H1 (cell line): Measurements from ENCODE around the gene ERI3. TPM values are rescaled to one million over a fixed set of nuclear protein-coding genes. Genes with fewer than 3 reads are reported as not detected.

Experiments
- CTCF ChIA-PET: fragments of 300-600 bp; sonication (Branson Sonifier 250); formaldehyde crosslinking; loops from one replicate; lab custom pipeline; 2021; ENCODE audit not compliant: partially characterized antibody; lab: Charles Lee
- POLR2A ChIA-PET: fragments of 300-600 bp; sonication (Branson Sonifier 250); formaldehyde crosslinking; loops from one replicate; lab custom pipeline; 2021; ENCODE audit warnings: inconsistent platforms; ENCODE audit not compliant: partially characterized antibody; lab: Charles Lee
- DNase-seq, 2 experiments: peaks; one replicate each; pipeline versions ENCODE4 v3.0.0 to v3.0.0-alpha.2; 2010 to 2022; ENCODE audit warnings: low spot score in 2 of 2, low read depth in 1 of 2, mixed read lengths in 1 of 2
- FAIRE-seq: peaks from 2 replicates; lab custom pipeline; 2011; peaks lifted over from hg19 to GRCh38; lab: Jason Lieb, UNC
- H2AFZ ChIP-seq: 2 replicates; pipeline ENCODE4 v1.8.1; 2012; ENCODE audit warnings: low read length, inconsistent platforms
- H2AK5ac ChIP-seq: 2 replicates; pipeline ENCODE4 v1.6.1; 2013; ENCODE audit warnings: low read depth, low read length
- H2BK120ac ChIP-seq: replicated peaks from 2 replicates; pipeline ENCODE3; 2013; ENCODE audit warnings: low read depth, low read length, inconsistent platforms
- H2BK12ac ChIP-seq: 2 replicates; pipeline ENCODE4 v1.6.1; 2013; ENCODE audit warnings: low read depth, low read length
- H2BK15ac ChIP-seq: 2 replicates; pipeline ENCODE4 v1.6.1; 2013; ENCODE audit warnings: low read length
- H2BK20ac ChIP-seq: 2 replicates; pipeline ENCODE4 v1.6.1; 2013; ENCODE audit warnings: low read length
- H2BK5ac ChIP-seq: 2 replicates; pipeline ENCODE4 v1.6.1; 2013; ENCODE audit warnings: low read depth, low read length
- H3K14ac ChIP-seq: 2 replicates; pipeline ENCODE4 v1.6.1; 2013; ENCODE audit warnings: inconsistent platforms; ENCODE audit not compliant: insufficient read length
- H3K18ac ChIP-seq: 2 replicates; pipeline ENCODE4 v1.6.1; 2013; ENCODE audit warnings: low read length; ENCODE audit errors: extremely low read depth
- H3K23ac ChIP-seq: 2 replicates; pipeline ENCODE4 v1.6.1; 2013; ENCODE audit warnings: inconsistent platforms; ENCODE audit not compliant: insufficient read length
- H3K23me2 ChIP-seq: 2 replicates; pipeline ENCODE4 v1.6.1; 2013; ENCODE audit warnings: low read depth, low read length
- H3K27ac ChIP-seq: 2 replicates; pipeline ENCODE4 v1.6.1; 2011; ENCODE audit warnings: low read depth, low read length, inconsistent platforms
- H3K27me3 ChIP-seq, 4 experiments: replicated peaks in 1 of 4; 1 replicate in 1 of 4; 2 replicates in 3 of 4; pipeline versions ENCODE4 v1.6.1 to v1.8.1; 2011 to 2013; ENCODE audit warnings: low read length in 3 of 4, mild to moderate bottlenecking in 3 of 4, inconsistent platforms in 2 of 4, mixed read lengths in 2 of 4, moderate library complexity in 1 of 4; ENCODE audit not compliant: control insufficient read depth in 3 of 4, insufficient read depth in 3 of 4; ENCODE audit errors: extremely low read depth in 1 of 4
- H3K36me3 ChIP-seq, 4 experiments: 2 replicates each; pipeline versions ENCODE4 v1.6.1 to v1.8.1; 2011 to 2013; ENCODE audit warnings: mild to moderate bottlenecking in 4 of 4, low read length in 3 of 4, moderate library complexity in 2 of 4, control low read depth in 1 of 4, inconsistent platforms in 1 of 4; ENCODE audit not compliant: insufficient read depth in 4 of 4, control insufficient read depth in 2 of 4
- H3K4ac ChIP-seq: replicated peaks from 2 replicates; pipeline ENCODE3; 2013; ENCODE audit warnings: low read length, low read depth, mixed read lengths, inconsistent platforms; ENCODE audit not compliant: insufficient read length
- H3K4me1 ChIP-seq, 4 experiments: replicated peaks in 1 of 4; 1 replicate in 1 of 4; 2 replicates in 3 of 4; pipeline versions ENCODE4 v1.6.1 to v1.8.1; 2011 to 2013; ENCODE audit warnings: low read length in 3 of 4, inconsistent platforms in 2 of 4, mixed read lengths in 1 of 4; ENCODE audit not compliant: insufficient read depth in 4 of 4, control insufficient read depth in 3 of 4
- H3K4me2 ChIP-seq, 2 experiments: 2 replicates each; pipeline versions ENCODE4 v1.6.1 to v1.8.1; 2011 to 2013; ENCODE audit warnings: low read depth in 2 of 2, low read length in 2 of 2, control low read depth in 1 of 2, inconsistent platforms in 1 of 2, mild to moderate bottlenecking in 1 of 2; ENCODE audit not compliant: insufficient read depth in 1 of 2
- H3K4me3 ChIP-seq, 4 experiments: fragments of 200-600, 300-600 bp in 1 of 4; sonication (generic), shearing (Covaris generic), sonication (Bioruptor Twin) in 1 of 4; 2 replicates each; pipeline versions ENCODE4 v1.5.1 to v1.8.1; 2011 to 2016; ENCODE audit warnings: low read length in 4 of 4, low read depth in 3 of 4, control low read depth in 2 of 4, inconsistent platforms in 2 of 4, mild to moderate bottlenecking in 2 of 4, mixed read lengths in 1 of 4, moderate library complexity in 1 of 4; ENCODE audit not compliant: insufficient read depth in 2 of 4; ENCODE audit errors: extremely low read depth in 1 of 4
- H3K56ac ChIP-seq: replicated peaks from 2 replicates; pipeline ENCODE3; 2013; ENCODE audit warnings: low read depth, mild to moderate bottlenecking, mixed read lengths, low read length, inconsistent platforms; ENCODE audit not compliant: insufficient read length
- H3K79me1 ChIP-seq: 2 replicates; pipeline ENCODE4 v1.6.1; 2013; ENCODE audit warnings: low read depth, low read length, control low read depth
- H3K79me2 ChIP-seq, 2 experiments: 2 replicates each; pipeline versions ENCODE4 v1.6.1 to v1.8.1; 2012 to 2013; ENCODE audit warnings: low read length in 2 of 2, mild to moderate bottlenecking in 2 of 2, inconsistent platforms in 1 of 2; ENCODE audit not compliant: insufficient read depth in 2 of 2, control insufficient read depth in 1 of 2
- H3K9ac ChIP-seq, 4 experiments: replicated peaks in 1 of 4; 1 replicate in 1 of 4; 2 replicates in 3 of 4; pipeline versions ENCODE4 v1.6.1 to v1.8.1; 2011 to 2013; ENCODE audit warnings: low read depth in 3 of 4, low read length in 3 of 4, control low read depth in 2 of 4, mild to moderate bottlenecking in 2 of 4, moderate library complexity in 2 of 4, inconsistent platforms in 1 of 4; ENCODE audit errors: extremely low read depth in 1 of 4
- H3K9me3 ChIP-seq, 2 experiments: 2 replicates each; pipeline versions ENCODE4 v1.6.1 to v1.8.1; 2012 to 2013; ENCODE audit warnings: mild to moderate bottlenecking in 2 of 2, moderate library complexity in 2 of 2, control low read depth in 1 of 2, inconsistent platforms in 1 of 2, low read depth in 1 of 2, low read length in 1 of 2, mixed read lengths in 1 of 2; ENCODE audit not compliant: insufficient read depth in 2 of 2
- H4K20me1 ChIP-seq, 2 experiments: replicated peaks in 1 of 2; 2 replicates each; pipeline versions ENCODE3 to v1.8.1; 2011 to 2013; ENCODE audit warnings: inconsistent platforms in 2 of 2, low read length in 2 of 2, mild to moderate bottlenecking in 1 of 2; ENCODE audit not compliant: insufficient read depth in 2 of 2, control insufficient read depth in 1 of 2
- H4K5ac ChIP-seq: 2 replicates; pipeline ENCODE4 v1.6.1; 2013; ENCODE audit warnings: low read length, low read depth, mixed read lengths, inconsistent platforms; ENCODE audit not compliant: insufficient read length
- H4K8ac ChIP-seq: 2 replicates; pipeline ENCODE4 v1.8.0; 2013; ENCODE audit warnings: mild to moderate bottlenecking, moderate library complexity, low read length, inconsistent platforms; ENCODE audit not compliant: insufficient read depth; ENCODE audit errors: extremely low read depth
- H4K91ac ChIP-seq: replicated peaks from 2 replicates; pipeline ENCODE3; 2013; ENCODE audit warnings: low read length, mixed read lengths, inconsistent platforms; ENCODE audit not compliant: insufficient read length
- ASH2L ChIP-seq: fragments of 200-600, 300-600 bp; sonication (generic); IDR thresholded peaks from one replicate; pipeline ENCODE4 v1.7.1; 2017; ENCODE audit warnings: low read length
- CBX8 ChIP-seq: fragments of 300-800, 300-1000 bp; sonication (generic); IDR thresholded peaks from 2 replicates; pipeline ENCODE4 v1.7.1; 2016; ENCODE audit warnings: low read depth, low read length, borderline replicate concordance
- CHD1 ChIP-seq: IDR thresholded peaks from 2 replicates; pipeline ENCODE4 v1.6.1; 2012; ENCODE audit warnings: low read depth, low read length, improper control_type of control experiment
- CTBP2 ChIP-seq: IDR thresholded peaks from 2 replicates; pipeline ENCODE4 v1.7.0; 2011; ENCODE audit warnings: borderline replicate concordance, mild to moderate bottlenecking, moderate library complexity, mixed read lengths, low read length; ENCODE audit not compliant: insufficient read depth, insufficient read length
- EGR1 ChIP-seq: IDR thresholded peaks from 2 replicates; pipeline ENCODE4 v1.6.1; 2011; ENCODE audit warnings: low read depth, low read length, borderline replicate concordance
- EP300 ChIP-seq, 2 experiments: IDR thresholded peaks; 1 replicate in 1 of 2; 2 replicates in 1 of 2; pipeline ENCODE4 v1.6.1; 2011 to 2012; ENCODE audit warnings: low read depth in 2 of 2, low read length in 2 of 2, mild to moderate bottlenecking in 2 of 2, borderline replicate concordance in 1 of 2, inconsistent platforms in 1 of 2, moderate library complexity in 1 of 2
- JUND ChIP-seq: IDR thresholded peaks from 2 replicates; pipeline ENCODE4 v1.6.1; 2011; ENCODE audit warnings: mild to moderate bottlenecking, improper control_type of control experiment, low read length
- NRF1 ChIP-seq: IDR thresholded peaks from 2 replicates; pipeline ENCODE4 v1.6.1; 2011; ENCODE audit warnings: mild to moderate bottlenecking, low read depth, low read length, improper control_type of control experiment
- PHF8 ChIP-seq: fragments of 200-600 bp; sonication (generic); conservative IDR thresholded peaks from 2 replicates; pipeline ENCODE4 v1.7.1; 2012; ENCODE audit warnings: low read depth, mild to moderate bottlenecking, inconsistent platforms, low read length, moderate library complexity
- POLR2A ChIP-seq, 2 experiments: IDR thresholded peaks; 1 replicate in 1 of 2; 2 replicates in 1 of 2; pipeline ENCODE4 v1.6.1; 2011; ENCODE audit warnings: low read depth in 2 of 2, low read length in 2 of 2, mild to moderate bottlenecking in 2 of 2; ENCODE audit errors: control extremely low read depth in 1 of 2
- POLR2AphosphoS5 ChIP-seq: IDR thresholded peaks from 2 replicates; pipeline ENCODE4 v1.6.1; 2011; ENCODE audit warnings: low read depth, low read length
- RFX5 ChIP-seq: IDR thresholded peaks from 2 replicates; pipeline ENCODE4 v1.6.1; 2011; ENCODE audit warnings: low read depth, low read length, improper control_type of control experiment, borderline replicate concordance
- SAP30 ChIP-seq: fragments of 300-600 bp; sonication (generic); IDR thresholded peaks from 2 replicates; pipeline ENCODE4 v1.7.1; 2012; ENCODE audit warnings: low read length, moderate library complexity, mild to moderate bottlenecking, inconsistent platforms; ENCODE audit not compliant: insufficient read depth, insufficient replicate concordance
- SUZ12 ChIP-seq: fragments of 200-600 bp; sonication (generic); IDR thresholded peaks from 2 replicates; pipeline ENCODE4 v1.6.1; 2012; ENCODE audit warnings: mild to moderate bottlenecking, inconsistent platforms, low read length, moderate library complexity, mixed read lengths
- WGBS, 2 experiments: shearing (Covaris generic) in 1 of 2; methylation state at CpG; one replicate each; pipeline versions ENCODE4 v1.1.6 to v1.1.7; 2013 to 2015; ENCODE audit warnings: low lambda C conversion rate in 2 of 2, mixed read lengths in 2 of 2, inconsistent platforms in 1 of 2, low coverage in 1 of 2, missing lambda C conversion rate in 1 of 2; ENCODE audit not compliant: insufficient replicate concordance in 2 of 2, insufficient coverage in 1 of 2, insufficient read length in 1 of 2; ENCODE audit errors: extremely low coverage in 1 of 2, missing lambda C conversion rate in 1 of 2; 5-methylcytosine and 5-hydroxymethylcytosine counted together
- polyA plus RNA-seq, 7 experiments: library from polyadenylated mRNA; depleted of rRNA in 3 of 7; stranded (reverse) in 5 of 7; unstranded in 2 of 7; fragments of >200 nt in 5 of 7; fragments of 200-250 nt in 2 of 7; gene quantifications; 1 replicate in 5 of 7; 2 replicates in 1 of 7; 4 replicates in 1 of 7; pipeline versions ENCODE4 v1.2.1 to v1.2.3, GENCODE V29; 2011 to 2013; ENCODE audit warnings: missing spikeins in 2 of 7, mixed read lengths in 2 of 7
- total RNA-seq: library from RNA; stranded (reverse); fragmentation: NEBNext Ultra II Directional; extraction: Animal tissue kit (Norgen Biotek cat#: 25700); gene quantifications from 2 replicates; pipeline ENCODE4 v1.2.1, GENCODE V29; 2021

The ERI3 gene
- total and polyA plus RNA-seq, 2 of the 8 experiments (the other 6 are each of a cell fraction or from before 2014, with no cell fraction given): 81.1 to 199 TPM

DNA sequence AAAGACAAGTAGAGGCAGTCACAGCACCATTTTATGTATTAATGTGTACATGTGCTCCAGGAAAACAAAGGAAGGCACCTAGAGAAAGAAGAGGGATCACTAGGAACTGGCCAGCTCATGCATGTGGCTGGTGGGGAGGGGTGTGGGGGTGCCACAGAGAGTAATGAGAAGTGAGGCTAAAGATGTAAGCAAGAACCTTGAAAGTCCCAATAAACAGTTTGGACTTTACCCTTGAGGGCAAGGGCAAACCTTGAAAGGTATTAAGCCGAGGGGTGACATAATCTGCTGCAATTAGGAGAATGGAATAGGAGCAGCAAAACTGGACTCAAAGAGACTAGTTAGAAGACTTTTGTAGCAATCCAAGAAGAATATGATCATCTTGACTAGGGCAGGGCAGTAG is 51.5 kb downstream of the ERI3 start:
- no peak overlapping the region for H3K27ac ChIP-seq
- H3K9ac ChIP-seq: no peak overlapping the region
- H3K56ac ChIP-seq: no peak overlapping the region
- H3K27me3 ChIP-seq: no peaks in the 10 kb centered on the region
- H2BK12ac ChIP-seq: no peak overlapping the region
- peaks cover 3 to 7% of the 10 kb centered on the region in 2 experiments for H4K20me1 ChIP-seq
- ChIA-PET POLR2A (no interaction called here), CTCF (interaction anchor here (0.9 to 3.4 kb wide), 4 partner anchors 11 to 305 kb away, joined by 3 to 12 read pairs (median 4); no protein-coding TSS in a partner anchor)
- H2AK5ac ChIP-seq: no peak overlapping the region
- H3K4me2 ChIP-seq: no peak overlapping the region
- H3K4me3 ChIP-seq: no peak overlapping the region
- H3K36me3 ChIP-seq: peaks cover 8 to 41% (median 16%) of the 10 kb centered on the region in 4 experiments; a peak in 7 of 8 replicates
- H4K5ac ChIP-seq: no peak overlapping the region
- no peak overlapping the region for H4K8ac ChIP-seq
- no peaks in the 10 kb centered on the region for H3K79me2 ChIP-seq
- H3K4ac ChIP-seq: no peak overlapping the region
- no peak overlapping the region for H2BK20ac ChIP-seq
- H3K23ac ChIP-seq: no peak overlapping the region
- no peaks in the 10 kb centered on the region for H3K9me3 ChIP-seq
- H2BK15ac ChIP-seq: no peak overlapping the region
- H3K14ac ChIP-seq: no peak overlapping the region
- peaks cover 0 to 5% (median 0%) of the 10 kb centered on the region in 4 experiments; a peak in 3 of 7 replicates for H3K4me1 ChIP-seq
- WGBS, 2 experiments: 80% methylated on average over 1 of the region's 1 CpG; no CpG with 5 or more reads in 1 of the 2 experiments
- no peak for FAIRE-seq
- no peak overlapping the region for H3K18ac ChIP-seq
- no peak for DNase-seq
- no peak overlapping the region for H2AFZ ChIP-seq
- H3K23me2 ChIP-seq: peaks cover 1% of the 10 kb centered on the region; the same call in 1 of the 2 replicates
- H2BK120ac ChIP-seq: no peak overlapping the region
- H4K91ac ChIP-seq: no peak overlapping the region
- no peak overlapping the region for H2BK5ac ChIP-seq
- no peaks in the 10 kb centered on the region; the same call in none of the 2 replicates for H3K79me1 ChIP-seq
- TF ChIP-seq ASH2L (no peak), PHF8 (no peak), EGR1 (no peak), CTBP2 (no peak), JUND (no peak), POLR2A (IDR thresholded peaks at IDR 0.05; ENCODE audit: control extremely low read depth in 1 of 2, low read depth in 2 of 2, low read length in 2 of 2) (no peak), NRF1 (no peak), POLR2AphosphoS5 (no peak), RFX5 (no peak), CBX8 (no peak), SUZ12 (no peak), SAP30 (no peak), CHD1 (no peak), EP300 (IDR thresholded peaks at IDR 0.05; ENCODE audit: borderline replicate concordance in 1 of 2, low read depth in 2 of 2, low read length in 2 of 2) (no peak)
